DMS53 (cell line): Measurements from ENCODE around the gene ACOXL.
A peak's percentile ranks its signal among the peaks of the same experiment; 100 is the strongest.
"Not testable (repeated sequence)": the region's sequence is repeated elsewhere in the genome, so short reads cannot be mapped to it uniquely, and the experiment has no call there.

Source experiments
- DNase-seq: peaks from one replicate; lab custom pipeline; 2025; lab: John Stamatoyannopoulos, UW

ACOXL gene

DNA sequence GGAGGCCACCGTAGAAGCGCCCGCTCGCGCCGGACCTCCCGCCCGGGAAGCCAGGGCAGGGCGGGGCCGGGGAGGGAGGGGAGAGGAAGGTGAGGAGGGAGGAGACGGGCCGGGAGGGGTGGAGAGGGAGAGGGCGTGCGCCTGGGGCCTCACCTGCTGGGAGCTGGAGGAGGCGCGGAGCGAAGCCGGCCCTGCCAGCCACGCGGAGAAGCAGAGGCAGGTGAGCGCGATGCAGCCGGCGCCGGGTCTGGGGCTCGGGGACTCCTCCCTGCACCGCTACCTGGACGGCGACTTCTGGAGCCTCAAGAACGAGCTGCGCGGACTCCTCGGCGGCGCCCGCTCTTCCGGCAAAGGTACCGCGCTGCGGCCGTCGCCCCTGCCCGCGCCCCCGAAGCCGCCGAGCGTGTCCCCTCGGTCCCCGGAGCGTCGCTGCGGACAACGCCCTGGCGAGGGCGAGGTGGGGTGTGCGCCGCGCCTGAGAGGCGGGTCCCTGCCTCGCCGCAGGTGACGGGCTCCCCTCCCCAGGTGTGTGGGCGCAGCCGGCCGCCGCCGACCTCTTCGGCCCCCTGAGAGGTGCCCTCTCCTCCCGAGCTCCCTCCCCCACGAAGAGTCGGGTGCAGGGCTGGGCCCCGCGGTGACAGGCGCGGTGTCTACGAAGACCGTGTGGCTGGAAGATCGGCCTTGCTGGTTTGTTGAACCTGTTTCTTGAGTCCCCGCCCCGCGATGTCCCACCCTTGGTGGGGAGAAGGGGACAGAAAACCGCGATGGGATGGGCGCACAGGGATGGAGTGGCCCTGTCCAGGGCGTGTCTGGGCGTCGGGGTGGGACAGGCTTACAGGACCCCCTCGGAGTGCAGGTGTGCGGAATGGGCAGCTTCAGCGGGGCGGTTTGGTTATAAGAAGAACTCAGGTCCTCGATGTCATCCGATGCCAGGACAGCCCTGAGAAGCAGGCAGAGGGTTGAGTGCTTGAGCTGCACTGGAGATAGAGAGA, at the start of gene ACOXL:
ACOXL (plus strand) TSS at position 152 of the 992 bp plus-strand sequence. CDS start 35,817 bp downstream, outside the sequence.
- DNase-seq, result peak; percentile 89

- no peak for DNase-seq
Observed at GRCh38 chr2:110682872-110683271, 49.5 kb upstream of the ACOXL start.

DNA sequence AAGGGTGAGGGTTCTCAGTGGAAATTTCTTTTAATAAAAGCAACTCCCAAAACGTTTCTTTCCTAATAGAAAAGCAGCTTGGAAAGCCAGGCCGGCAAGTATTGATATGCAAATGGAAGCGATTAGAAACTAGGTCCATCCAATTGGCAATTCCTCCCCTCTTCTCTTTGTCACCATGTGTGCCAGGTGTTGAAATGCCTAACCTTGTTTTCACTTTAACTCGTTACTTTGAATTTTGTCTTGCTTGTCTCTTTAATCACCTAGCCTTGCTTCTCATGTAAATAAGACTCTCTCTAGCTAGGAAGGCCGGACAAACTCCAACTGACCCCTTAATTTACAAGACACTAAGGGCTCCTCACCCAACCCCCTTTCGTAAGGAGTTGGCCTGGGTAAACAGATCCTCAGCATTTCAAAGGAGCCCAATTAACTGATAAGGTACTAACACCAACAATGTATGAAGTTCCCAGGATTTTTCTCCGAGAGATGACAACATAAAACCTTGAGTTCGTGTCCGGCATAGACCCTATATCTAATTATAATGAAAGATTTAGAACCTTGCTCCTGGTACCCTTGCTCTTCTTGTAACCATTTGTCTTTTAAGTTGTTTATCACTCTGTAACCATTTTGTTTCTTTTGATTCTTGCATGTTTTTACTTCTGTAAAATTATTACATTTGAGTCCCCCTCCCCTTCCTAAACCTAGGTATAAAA, 44.4 kb upstream of the ACOXL start:
- DNase-seq, result not testable (repeated sequence)

DNA sequence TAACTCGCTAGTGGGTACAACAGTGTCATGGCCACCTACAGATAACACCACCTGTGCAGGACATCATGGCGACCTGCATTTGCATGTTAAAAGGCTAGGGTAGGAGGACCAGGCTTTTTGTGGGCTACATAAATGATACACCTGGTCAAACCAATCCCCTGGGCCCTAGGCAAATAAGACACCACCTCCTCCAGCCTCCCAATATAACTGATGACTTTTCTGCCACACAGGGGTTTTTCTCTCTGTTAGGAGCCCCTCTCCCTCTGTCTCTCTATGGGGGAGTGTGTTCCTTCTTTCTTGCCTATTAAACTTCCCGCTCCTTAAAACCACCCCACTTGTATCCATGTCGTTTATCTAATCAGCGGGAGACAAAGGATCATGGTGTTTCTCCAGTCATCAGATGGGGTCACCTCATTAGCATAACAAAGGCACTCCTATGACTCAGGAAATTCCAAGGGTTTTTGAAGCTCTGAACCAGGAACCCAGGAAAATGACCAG, 43.7 kb upstream of the ACOXL start:
- peak; percentile 28 for DNase-seq

DNA sequence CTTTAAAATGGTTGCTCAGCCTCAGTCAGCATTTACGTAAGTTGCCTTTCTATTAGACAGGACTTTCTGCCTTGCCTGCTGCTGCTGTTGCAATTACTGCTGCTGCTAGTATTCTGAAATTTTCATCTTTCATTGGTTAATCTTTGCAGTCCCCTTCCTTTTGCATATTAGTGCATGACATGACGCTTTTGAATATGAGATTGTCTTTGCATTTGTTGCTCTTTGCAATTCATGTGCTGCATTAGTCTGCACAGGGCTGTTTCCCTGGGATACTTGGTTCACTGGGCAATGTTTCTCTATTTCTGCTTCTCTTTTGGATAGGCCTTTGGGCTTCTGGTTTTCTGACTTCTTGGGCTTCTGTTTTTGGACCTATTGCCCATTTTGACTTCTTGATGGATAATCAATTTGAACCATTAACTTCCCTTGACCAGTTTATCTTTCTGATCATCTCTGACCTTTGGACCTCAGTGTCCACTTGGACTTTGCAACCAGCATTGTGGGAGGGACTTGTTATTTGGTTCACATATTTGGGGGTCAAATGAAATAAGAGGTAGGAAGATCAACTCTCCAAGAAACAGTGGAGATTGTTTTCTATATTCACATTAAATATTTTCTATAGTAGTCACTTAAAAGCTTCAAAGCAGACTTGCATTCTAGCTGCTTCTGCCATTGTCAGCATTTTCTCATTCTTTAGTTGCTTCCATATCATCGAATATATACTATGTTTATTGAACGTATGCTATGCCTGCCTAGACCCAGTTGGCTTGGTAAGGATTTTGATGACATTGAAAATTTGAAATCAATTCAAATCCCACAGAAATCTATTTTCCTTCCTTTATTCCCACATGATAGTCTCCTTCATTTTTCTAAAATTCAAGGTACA, 42.0 kb upstream of the ACOXL start:
- no peak for DNase-seq

DNA sequence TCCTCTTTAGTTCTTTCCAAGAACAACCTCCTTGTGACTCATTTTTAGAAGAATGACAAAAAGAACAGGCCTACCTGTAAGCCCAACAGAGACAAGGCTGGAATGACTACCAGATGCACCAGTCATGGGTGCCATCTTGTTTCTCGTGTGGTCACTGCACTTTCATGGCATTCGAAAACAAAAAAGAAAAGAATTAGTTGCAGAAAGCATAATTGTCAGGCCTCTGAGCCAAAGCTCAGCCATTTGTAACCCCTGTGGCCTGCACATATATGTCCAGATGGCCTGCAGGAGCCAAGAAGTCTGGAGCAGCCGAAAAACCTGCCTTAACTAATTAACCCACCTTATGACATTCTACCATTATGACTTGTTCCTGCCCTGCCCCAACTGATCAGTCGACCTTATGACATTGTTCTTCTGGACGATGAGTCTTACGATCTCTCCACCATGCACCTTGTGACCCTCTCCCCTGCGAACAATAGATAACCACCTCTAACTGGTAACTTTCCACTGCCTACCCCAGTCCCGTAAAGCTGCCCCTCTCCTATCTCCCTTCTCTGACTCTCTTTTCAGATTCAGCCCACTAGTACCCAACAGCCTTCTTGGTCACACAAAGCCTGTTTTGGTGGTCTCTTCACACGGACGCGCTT, 40.6 kb upstream of the ACOXL start:
- DNase-seq, result no peak

DNA sequence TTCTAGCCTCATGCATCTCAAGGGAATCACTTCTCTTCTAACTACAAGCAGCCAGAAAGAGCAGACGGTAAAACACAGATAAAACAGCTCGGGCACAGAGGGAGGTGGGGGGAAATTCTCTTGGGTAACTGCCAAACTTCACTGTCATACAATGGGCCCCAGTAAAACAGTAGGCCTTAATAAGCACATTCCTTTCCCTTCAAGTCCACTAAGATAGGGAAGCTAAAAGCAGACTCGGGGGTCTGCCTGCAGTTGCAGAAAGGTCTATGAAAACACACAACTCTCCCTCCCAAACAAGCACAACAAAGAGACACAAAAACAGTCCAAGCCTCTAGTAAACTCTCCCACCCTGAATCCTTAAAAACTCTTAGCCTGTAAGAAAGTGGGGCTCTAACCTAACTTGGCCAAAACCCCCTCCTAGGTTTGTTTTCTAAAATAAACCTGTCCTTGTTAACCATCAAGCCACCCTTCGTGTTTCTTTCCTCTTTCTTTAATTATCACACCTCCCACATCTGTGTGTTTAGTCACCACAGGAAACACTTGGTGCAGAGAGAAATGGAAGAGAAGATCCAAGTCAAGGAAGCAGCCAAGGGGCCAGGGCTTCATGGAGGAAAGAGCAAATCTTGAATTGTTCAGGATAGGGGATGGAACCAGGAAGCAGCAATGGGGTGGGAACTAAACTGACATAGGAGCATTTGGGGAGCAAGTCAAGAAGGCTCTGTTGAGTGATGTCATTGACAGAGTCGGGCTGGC, 37.1 kb upstream of the ACOXL start:
- DNase-seq, result not testable (repeated sequence)

DNA sequence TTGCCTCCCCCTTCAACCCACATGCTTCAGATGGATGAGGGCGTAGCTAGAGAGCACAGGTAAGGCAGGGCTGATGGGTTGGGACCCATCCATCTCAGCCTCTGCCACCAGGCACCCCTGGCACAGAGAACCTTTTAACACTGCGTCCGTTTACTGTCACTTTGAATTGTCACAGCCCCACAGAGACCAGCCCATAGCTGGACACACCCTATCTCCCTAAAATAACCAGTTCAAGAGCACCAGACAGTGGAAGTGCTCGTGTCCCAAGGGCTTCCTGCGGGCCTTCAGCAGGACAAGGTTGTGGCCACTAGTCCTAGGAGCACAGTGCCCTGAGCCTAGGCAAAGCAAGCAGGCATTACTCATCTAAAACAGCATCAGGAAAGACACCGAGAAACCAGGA, 34.1 kb upstream of the ACOXL start:
- DNase-seq, result not testable (repeated sequence)

DNA sequence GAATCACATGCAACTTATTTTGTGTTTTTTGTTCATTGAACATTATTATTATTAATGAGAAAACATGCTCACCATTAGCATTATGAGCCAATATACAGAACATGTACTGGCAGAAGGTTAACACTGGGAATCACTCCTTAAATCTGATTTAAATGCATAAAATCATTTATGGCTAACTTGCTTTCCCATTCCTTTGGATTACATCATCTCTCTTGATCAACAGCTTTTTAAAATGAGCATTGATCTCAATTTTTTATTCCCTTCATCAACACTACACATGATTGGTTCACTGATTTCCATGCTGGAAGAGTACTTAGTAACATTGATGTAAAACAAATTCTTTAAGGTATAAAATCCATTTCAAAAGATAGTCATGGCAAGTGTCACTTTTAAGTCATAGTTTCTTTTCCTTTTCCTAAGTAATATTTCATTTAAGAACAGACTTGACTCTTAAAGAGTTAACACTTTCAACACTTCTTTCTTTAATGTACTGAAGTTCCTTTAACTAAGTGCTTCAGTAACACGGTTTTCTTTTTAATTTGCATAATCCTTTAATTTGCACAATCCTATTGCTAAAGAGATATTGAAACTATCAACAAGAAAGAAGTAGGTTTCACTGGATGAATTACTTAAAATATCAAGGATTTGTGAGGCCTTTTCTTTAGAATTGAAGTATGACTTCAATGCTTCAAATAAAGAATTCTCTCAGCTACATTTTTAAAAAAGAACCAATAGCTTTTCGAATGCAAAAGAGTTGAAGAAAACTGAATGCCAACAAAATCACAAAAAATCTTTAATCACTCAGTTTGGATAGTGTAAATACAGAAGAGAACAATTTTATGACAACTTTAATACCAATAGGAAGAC, 29.6 kb upstream of the ACOXL start:
- DNase-seq, result no peak

DNA sequence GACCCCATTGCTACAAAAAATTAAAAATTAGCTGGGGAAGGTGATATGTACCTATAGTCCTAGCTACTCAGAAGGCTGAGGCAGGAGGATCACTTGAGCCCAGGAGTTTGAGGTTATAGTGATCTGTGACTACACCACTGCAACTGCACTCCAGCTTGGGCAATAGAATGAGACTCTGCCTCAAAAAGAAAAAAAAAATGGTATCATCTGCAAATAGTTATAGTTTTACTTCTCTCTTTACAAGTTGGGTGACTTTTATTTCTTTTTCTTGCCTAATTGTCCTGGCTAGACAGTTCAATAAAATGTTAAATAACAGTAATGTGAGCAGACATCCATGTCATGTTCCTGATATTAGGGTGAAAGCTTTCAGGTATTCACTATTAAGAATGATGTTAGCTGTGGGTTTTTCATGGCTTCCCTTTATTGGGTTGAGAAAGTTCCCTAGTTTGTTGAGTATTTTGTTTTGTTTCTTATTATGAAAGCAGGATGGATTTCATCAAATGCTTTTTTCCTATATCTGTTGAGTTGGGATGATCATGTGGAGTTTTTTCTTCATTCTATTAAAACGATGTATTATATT, 24.9 kb upstream of the ACOXL start:
- DNase-seq, result no peak

GRCh38 chr2:110708455-110708854, 23.9 kb upstream of the ACOXL start:
- no peak for DNase-seq

DNA sequence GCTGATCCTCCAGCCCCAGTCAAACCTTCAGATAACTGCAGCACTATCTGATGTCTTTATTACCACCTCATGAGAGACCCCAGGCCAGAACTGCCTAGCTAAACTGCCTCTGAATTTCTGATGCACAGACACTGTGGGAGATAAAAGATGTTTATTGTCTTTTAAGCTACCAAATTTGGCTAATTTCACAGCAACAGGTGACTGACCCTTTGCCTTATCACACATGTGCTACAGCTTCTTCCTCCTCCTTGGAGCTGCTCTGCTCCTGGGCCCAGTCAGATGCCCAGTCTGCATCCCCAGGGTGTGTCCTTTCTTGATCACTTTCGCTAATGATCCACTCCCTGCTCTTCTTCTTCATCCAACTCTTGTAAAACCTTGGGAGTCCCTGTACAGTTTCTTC, 19.6 kb upstream of the ACOXL start:
- DNase-seq, result no peak

- peak; percentile 95 for DNase-seq
Observed at GRCh38 chr2:110713513-110714362, 18.6 kb upstream of the ACOXL start.

DNA sequence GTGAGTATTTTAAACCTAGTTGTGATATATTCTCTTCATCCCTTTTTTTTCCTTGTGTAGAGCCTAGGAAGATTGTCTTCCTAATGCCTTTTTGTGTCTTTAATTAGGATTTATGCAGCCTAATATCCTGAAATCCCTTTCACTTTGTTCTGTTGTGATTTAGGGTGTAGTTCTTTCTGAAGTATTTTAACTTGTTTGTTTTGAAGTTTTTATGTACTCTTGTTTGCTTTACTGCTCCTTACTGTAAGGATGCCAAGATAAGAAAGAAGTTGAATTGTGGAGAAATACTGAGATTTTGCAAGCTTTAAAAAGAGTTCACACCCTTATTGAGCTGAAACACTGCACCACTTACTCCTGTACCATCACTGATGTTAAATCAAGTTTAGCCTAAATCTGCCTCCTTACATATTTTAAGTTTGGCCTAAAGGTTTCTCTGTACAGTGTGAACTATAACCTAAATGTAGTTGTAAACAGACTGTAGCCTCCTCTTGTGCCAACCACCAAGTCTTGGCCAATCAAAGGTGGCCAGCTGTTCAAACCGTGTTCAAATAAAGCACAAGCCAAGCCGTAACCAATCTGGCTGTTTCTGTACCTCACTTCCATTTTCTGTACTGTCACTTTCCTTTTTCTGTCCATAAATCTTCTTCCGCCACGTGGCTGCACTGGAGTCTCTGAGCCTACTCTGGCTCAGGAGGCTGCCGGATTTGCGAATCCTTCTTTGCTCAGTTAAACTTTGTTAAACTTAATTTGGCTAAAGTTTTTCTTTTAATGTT, 17.7 kb upstream of the ACOXL start:
- no peak for DNase-seq

GRCh38 chr2:110716959-110717645, 15.3 kb upstream of the ACOXL start:
- no peak for DNase-seq

GRCh38 chr2:110717734-110718133, 14.6 kb upstream of the ACOXL start:
- no peak for DNase-seq

DNA sequence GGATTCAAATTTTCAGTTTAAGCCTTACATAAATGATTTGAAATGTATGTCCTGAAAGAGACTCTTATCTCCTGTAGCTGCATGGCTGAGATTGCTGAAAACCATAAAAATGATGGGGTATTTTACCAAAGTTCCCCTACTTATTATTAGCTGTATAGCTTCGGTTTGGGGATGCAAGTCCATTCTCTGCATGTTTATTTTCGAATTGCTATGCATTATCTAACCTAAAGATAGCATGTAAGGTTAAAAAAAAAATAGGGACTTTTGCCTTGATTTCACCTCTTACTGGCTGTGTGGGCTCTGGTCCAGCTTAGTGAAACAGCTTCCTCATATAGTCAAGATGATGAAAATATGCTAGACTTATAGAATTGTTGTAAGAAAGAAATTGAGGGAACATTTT, 14.0 kb upstream of the ACOXL start:
- DNase-seq, result no peak
